Dedifferentiated amniotic fluid mesenchymal stem cell (primary cell): ENCODE results near the gene POLR2F.

Experiments used
- DNase-seq: peaks from one replicate; pipeline ENCODE4 v3.0.0-alpha.2; 2016; ENCODE audit errors: extremely low spot score

The POLR2F gene

DNA sequence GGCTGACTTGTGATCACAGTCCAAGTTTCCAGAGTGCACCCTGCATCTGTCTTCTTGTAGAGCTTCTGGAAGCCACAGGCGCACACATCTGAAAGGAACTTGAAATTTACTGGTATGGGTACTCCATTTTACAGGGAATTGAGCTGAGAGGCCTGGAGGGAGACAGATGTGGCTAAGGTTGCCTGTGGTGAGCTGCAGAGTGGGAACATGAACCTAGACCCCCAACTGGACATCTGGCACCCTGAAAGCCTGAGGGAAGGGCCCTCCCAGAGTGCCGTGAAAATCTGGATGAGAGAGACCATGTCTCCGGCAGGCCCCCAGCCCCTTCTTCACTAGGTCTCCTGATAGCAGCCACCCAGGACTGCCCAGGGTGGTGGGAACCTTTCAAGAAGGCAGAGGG is 53.4 kb downstream of the POLR2F start:
- no peak for DNase-seq

DNA sequence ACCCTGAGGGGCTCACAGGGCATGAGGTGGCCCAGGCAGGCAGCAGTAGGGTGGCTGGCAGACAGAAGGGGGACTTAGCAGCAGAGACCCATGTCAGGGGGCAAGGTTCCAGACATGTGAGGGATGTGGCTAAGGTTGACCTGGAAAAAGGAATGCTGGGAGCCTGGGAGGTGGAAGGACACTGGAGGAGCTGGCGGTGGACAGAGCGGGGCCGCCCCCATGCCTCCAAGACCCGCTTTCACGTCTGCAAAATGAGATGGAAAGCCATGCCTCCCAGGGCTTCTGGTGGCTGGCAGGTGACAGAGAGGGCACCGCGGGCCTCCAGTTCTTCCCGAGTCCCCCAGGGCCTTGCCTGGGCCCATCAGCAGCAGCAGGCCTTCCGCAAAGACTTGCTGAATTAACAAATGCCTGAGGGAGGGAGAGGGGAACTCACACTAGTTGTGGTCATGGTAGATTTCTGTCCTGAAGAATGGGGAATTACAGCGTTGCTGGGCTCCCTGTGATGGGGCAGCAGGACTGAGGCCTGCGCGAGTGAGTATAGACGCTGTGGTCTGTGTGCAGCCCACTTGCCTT is 53.9 kb downstream of the POLR2F start:
- DNase-seq, result no peak

DNA sequence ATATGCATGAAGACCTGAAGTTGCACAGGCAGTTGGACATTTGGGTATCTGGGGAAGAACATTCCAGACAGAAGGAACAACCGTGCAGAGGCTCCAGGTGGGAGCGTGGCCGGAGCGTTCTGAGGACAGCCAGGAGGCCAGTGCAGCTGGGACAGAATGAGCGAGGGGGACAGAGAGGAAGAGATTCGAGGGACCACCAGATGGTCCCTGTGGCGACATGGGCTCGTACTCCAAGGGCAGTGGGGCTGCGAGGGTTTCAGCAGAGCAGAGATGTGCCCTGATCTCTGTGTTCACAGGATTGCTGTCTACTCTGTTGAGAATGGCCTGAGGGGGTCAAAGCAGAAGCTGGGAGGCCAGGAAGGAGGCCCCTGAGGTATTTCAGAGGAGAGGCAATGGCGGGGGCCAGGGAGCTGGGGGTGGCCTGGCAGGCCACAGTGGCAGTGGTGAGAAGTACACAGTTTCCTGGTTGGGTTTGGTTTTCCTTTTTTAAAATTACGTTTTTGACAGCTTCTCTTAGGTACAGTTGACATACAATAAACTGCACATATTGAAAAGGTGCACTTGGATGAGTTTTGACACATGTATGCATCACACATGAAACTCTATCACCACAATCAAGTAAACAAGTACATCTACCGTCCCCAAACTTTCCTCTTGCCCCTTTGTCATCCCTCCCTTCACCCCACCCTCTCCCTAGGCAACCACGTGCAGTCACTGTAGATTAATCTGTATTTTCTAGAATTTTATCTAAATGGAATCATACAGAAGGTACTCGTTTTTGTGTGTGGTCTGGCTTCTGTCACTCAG is 55.7 kb downstream of the POLR2F start:
- no peak for DNase-seq

DNA sequence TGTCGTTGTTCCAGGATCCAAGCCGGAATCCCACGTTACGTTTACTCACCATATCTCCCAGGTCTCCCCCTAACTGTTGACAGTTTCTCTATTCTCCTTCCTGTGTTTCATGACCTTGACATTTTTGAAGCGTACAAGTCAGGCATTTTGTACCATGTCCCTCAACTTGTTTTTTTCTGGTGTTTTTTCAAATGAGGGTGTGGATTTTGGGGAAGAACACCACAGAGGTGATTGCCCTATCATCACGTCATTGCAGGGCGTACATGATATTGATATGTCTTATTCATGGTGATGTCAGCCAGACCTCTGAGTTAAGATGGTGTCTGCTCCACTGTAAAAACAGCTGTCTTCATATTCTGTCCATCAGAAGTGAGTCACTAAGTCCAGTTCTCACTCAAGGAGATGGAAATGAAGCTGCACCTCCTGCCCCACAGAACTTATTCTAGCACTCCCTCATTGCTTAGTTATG is 59.1 kb downstream of the POLR2F start:
- DNase-seq, result no peak

DNA sequence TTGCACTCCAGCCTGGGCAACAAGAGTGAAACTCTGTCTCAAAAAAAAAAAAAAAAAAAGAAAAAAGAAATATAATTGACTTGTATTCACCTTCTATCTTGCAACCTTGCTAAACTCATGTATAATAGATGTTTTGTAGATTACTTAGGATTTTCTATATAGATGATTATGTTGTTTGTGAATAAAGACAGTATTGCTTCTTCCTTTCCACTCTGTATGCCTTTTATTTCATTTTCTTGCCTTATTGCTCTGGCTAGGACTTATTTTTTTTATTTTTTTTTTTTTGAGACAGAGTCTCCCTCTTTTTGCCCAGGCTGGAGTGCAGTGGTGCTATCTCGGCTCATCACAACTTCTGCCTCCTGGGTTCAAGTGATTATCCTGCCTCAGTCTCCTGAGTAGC is 60.6 kb downstream of the POLR2F start:
- no peak for DNase-seq

DNA sequence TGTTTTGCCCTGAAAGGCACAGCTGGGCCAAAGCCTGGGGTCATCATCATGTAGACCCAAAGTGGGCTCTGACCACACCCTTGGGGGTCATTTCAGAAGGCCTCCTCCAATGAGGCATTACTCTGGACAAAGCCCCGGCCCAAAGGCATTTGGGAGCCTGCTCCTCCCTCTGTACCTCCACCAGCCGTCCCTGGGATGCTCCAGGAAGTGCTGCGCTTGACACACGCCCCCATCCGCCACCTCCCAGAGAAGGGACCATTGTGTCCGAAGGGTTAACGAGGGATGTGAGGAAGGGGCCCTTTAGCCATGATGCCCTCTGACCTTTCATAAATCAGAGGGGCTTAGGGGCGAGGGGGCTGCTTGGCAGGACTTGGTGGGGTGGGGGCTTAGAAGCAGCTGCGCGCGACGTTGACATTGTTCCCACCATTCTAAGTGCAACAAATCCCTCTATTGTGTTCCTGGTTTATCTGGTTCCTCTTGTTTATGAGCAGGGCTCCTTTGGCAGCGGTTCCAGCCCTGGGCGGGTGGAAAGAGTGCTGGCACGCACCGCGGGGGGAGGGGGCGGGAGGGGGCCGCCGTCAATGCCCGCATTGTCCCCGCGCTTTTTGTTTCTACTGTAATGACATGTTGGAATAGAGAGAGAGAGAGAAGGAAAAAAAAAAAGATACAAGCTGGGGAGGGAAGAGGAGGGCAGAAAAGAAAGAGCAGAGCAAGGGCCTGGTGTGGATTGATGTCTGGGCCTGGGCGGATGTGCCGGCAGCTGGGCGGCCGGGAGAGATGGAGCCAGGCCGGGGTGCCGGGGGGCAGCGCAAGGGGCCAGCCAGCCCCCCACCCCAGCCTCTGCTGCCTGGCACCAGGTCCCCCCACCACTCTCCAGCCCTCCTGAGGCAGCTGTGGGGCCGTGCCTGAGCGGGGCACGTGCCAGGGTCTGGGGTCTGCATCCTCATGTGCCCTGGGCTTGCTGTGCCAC is 63.0 kb downstream of the POLR2F start:
- DNase-seq, result no peak

DNA sequence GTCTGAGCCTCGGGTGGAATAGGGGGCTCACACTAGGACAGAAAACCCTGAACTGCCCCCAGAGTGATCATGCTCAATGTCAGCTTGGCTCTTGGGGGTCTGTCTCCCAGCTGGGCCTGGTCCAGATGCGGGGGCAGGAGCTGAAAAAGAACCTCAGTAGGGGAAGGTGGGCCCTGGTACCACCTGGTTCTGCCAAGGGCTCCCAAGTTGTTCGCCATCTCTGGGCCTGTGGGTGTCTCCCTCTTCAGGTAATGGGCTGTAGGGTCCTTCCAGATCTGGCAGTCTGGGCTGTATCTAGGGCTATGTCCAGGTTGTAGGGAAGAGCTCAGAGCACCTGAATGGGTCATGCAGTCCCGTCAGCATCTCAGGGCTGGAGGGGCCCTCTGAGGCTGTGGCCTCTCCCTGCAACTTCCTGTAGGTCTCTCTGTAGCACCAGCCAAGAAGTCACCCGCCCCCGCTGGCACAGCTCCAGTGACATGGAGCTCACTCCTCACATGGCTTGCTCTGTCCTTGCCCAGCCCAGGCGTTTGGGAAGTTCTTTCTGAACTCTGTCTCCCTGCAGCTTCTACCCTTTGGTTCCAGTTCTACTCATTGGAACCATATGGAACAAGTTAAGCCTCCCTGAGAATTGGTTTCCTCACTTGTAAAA is 63.9 kb downstream of the POLR2F start:
- peak; percentile 31 for DNase-seq

DNA sequence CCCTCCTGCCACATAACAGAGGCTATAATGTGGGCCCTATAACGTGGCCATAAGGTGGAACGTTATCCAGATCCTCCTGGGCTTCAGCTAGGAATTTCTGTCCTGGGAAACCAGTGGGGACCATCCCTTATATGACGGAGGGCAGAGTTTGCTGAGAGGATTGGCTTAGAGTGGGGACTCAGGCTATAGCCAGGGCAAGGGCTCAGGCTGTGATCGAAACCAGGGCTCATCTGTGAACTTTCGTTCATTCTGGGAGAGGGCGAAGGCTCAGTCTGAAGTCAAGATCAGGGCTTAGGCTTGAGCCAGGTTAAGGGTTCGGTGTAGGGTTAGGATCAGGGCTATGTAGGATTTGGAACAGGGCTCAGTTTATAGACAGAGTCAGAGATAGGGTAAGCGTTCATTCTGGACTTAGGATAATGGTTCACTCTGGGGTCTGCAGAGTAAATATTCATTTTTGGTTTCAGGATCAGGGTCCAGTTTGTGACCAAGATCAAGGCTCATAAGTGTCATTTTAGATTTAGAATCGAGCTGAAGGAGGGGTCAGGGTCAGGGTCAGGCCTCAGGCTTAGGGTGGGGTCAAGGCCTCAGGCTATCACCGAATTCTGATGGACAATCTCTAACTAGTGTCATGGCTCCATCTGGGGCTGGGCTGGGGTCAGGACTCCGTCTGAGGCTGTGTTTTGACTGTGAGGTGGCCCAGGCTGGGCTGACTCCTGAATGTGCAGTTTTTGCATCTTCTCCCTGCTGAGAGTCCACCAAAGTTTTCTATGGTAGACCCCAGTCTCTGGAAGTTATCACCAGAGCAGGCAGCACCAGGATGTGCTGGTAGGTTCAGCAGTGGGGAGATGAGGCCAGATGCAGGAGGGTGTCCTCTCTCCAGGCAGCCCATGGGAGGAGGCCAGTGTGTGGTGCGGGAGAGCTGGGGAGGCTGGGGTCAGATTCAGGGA is 64.7 kb downstream of the POLR2F start:
- DNase-seq, result no peak
